Fibroblast of villous mesenchyme (primary cell): ENCODE data around the gene USP10. TPM values are rescaled to one million over a fixed set of nuclear protein-coding genes. Genes with fewer than 3 reads are reported as not detected.

ENCODE experiments used
- DNase-seq: peaks from one replicate; pipeline ENCODE4 v3.0.0-alpha.2; 2010; ENCODE audit warnings: low read depth
- H3K4me3 ChIP-seq: 2 replicates; pipeline ENCODE4 v1.5.1; 2011; ENCODE audit warnings: low read depth, mild to moderate bottlenecking, low read length
- total RNA-seq: library from RNA; depleted of rRNA; stranded (reverse); fragments of >200 nt; gene quantifications from 2 replicates; pipeline ENCODE4 v1.2.3, GENCODE V29; 2012
- TF ChIP-seq, protein P1 (sequence below): IDR thresholded peaks from 2 replicates; pipeline ENCODE4 v1.5.1; 2012; ENCODE audit warnings: low read depth, mild to moderate bottlenecking, low read length; ENCODE audit not compliant: insufficient read depth

The USP10 gene
- total RNA-seq, 1 donor = 65.2 TPM

DNA sequence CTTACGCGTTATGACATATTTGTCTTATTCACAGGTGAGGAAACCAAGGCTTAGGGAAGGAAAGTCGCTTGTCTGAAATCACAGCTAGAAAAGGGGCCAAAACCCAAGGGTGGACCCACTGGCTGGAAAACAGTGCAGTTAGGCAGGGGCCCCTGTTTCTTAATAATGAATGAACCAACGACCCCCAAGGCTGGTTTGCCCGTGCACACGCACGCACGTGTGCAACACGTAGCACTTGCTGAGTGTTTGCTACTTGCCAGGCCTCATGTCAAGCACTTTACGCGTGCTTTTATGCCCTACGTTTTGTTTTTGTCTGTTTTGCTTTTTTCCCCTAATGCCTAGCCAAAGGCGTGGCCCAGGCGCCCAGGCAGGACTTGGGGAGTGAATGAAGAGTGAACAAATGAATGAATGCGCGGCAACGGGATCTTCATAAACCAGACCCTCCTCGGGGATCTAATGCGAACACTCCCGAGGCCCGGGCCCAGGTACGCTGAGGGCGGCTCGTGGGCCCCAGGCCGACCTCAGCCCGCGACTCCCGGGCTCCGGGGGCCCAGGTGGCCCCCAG, 571 bp upstream of the USP10 start:
- peak overlapping the region; percentile 90 for H3K4me3 ChIP-seq
- DNase-seq = no peak
- TF ChIP-seq, protein P1, sequence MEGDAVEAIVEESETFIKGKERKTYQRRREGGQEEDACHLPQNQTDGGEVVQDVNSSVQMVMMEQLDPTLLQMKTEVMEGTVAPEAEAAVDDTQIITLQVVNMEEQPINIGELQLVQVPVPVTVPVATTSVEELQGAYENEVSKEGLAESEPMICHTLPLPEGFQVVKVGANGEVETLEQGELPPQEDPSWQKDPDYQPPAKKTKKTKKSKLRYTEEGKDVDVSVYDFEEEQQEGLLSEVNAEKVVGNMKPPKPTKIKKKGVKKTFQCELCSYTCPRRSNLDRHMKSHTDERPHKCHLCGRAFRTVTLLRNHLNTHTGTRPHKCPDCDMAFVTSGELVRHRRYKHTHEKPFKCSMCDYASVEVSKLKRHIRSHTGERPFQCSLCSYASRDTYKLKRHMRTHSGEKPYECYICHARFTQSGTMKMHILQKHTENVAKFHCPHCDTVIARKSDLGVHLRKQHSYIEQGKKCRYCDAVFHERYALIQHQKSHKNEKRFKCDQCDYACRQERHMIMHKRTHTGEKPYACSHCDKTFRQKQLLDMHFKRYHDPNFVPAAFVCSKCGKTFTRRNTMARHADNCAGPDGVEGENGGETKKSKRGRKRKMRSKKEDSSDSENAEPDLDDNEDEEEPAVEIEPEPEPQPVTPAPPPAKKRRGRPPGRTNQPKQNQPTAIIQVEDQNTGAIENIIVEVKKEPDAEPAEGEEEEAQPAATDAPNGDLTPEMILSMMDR = no peak

DNA sequence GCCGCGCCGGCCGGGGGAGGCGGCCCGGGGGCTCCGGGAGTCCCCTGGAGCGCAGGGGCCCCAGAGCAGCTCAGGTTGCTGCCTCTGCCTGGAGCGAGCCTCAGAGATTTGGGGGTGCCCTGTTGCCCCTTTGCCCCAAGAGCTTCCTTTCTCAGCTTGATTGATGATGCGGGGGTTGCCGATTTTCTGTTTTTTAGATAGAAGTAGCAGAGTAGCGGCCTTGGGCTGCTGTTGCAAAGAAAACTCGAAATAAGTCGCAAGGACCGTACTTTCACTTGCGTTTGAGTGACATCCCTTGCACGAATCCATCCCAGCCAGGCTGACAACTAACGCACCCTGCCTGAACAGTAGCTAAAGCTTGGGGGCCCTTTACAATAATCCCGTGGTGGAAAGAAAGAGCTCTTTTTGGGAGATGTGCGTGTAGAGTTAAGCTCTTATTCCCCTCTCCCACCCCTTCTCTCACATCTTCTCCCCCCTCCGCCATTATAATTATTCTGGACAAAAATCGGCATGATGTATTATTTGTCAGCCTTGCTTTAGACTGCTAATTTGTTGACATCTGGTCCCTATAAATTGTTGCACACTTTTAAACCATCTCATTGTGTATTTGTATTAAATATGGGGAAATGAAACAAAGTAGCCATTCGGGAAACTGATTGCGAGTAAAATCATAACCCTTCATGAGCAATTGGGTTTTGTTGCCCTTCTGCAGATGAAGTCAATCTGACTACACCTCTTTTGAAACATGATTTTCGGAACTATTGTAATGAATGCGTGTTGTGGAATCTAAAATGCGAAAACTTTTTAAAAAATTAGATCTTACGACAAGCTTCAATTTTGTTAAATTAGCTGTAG, 873 bp downstream of the USP10 start:
- TF ChIP-seq, protein P1 = no peak
- DNase-seq = peak; percentile 47
- H3K4me3 ChIP-seq = peak overlapping the region; percentile 90

DNA sequence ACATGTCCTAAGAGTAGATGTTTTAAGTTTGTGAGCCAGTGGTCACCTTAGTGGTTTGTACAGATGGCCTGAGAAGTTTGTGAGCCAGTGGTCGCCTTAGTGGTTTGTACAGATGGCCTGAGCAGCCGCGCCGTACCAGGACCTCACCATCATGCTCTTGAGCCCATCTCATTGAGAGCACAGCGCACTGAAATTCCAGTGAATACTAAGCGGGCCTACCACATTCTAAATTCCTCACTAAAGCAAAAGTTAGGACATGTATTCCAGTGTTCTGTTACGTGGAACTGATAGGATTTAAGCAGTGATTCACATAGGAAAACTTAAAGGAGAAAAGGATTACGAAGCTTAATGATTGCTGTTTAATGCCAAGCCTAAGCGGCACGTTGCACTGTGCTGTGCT, 3.9 kb downstream of the USP10 start:
- no peak overlapping the region for H3K4me3 ChIP-seq
- TF ChIP-seq, protein P1 = no peak
- DNase-seq = peak; percentile 52

DNA sequence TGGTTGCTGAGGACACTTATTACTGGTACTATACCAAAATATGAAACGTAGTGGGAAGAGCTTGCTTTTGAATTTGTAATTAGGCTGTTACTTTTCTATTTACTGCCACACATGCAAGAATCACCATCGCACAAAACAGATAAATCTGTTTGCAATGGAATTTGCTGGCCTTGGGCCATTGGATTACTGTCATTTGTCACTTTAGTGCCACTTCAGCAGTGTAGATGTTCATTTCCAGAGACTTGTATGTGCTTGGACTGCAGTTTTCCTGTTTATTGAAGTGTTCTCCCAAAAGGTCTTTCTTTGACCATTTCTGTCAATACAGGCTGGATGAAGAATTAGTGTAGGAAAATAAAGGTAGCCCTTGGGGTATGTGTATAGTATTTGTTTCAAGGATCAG, 4.5 kb downstream of the USP10 start:
- TF ChIP-seq, protein P1 = no peak

DNA sequence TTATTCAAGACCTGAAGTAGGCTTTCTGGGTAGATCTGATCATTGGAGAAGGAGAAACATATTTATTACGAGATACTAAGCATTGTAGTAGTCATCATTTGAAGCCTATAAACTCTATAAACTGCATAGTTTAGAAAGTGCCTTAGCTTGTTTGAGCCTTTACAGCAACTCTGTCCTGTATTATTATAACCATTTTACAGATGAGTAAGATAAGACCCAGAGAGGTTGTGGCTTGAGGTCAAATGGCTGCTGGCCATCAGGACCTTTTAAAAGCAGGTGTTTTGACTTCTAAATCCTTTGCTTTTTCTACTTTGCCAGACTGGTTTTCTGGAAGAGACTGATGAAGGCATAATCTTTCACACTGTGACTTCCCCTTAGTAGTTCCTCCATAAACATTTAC, 7.1 kb downstream of the USP10 start:
- TF ChIP-seq, protein P1 = no peak
- DNase-seq = no peak
- H3K4me3 ChIP-seq = no peak overlapping the region

More for the DNA sequence above, 4.5 kb downstream of the USP10 start:
- no peak for DNase-seq
- no peak overlapping the region for H3K4me3 ChIP-seq

DNA sequence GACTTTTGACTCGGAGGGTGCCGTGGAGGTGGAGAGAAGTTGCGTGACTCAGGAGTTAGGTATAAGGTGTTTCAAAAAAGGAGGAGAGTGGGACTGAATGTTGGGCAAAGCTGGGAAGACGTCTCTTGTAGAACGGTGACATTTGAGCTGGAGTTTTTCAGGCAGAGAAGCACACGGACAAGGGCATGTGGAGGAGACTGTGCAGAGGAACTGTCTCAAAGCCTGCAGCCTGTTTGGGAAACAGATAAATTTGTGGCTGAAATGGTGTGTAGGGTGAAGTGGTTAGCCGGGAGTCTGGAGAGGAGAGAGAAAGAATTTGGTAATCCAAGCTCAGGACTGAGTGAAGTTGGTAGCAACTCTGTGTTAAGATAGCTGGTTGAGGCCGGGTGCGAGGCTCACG, 9.8 kb downstream of the USP10 start:
- H3K4me3 ChIP-seq = no peak overlapping the region
- DNase-seq = no peak
- TF ChIP-seq, protein P1 = no peak
